ENCODE data around the gene BARHL1. TPM values are rescaled to one million over a fixed set of nuclear protein-coding genes. Genes with fewer than 3 reads are reported as not detected.
A peak's percentile ranks its signal among the peaks of the same experiment; 100 is the strongest.

BARHL1 gene
- total RNA-seq, 3 donors from 2014 or later, result not detected

DNA sequence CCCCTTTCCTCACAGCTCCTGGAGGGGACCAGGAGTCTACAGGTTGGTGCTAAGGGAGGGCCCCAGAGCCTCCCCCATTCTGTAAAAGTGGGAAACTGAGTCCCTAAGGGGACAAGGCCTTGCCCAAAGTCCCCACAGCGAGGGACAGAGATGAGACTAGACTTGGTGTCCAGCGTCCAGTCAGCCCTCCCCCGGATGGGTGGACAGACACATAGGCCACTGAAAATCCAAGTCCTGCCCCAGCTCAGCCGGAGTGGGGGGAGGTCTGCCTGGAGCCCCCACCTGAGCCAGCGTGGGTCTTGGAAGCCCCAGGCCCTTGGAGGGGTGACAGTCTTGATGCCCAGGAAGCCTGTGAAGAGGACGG is 5.2 kb downstream of the BARHL1 start:
- H3K9me3 Mint-ChIP-seq, result no peaks in the 10 kb centered on the region
- H3K27me3 Mint-ChIP-seq (ENCODE audit: low read depth), result peaks cover 76% of the 10 kb centered on the region
- no peak for ATAC-seq
- H3K4me3 Mint-ChIP-seq, result no peak overlapping the region
- H3K36me3 Mint-ChIP-seq (ENCODE audit: insufficient read depth), result no peaks in the 10 kb centered on the region
- no peak for DNase-seq
- H3K4me1 Mint-ChIP-seq (ENCODE audit: low read depth), result peaks cover 12% of the 10 kb centered on the region

DNA sequence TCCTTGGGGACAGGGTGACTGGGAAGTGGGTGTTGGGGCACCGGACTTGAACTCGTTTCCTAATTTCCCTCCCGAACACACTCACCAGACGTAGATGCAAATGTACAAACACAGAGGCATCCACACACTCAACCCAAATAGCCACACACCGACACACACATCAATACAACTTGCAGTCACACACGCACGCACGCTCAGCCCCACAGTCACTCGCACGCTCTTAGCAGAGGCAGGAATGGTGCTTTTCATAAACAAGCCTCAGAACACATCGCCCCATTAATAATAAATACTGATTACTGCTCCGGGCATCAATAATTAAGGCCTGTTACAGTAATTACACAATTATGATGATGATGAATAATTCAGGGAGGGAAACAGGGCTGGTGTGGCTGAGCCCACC is 5.7 kb downstream of the BARHL1 start:
- ATAC-seq (no peak), DNase-seq (no peak)
- Mint-ChIP-seq H3K9me3 (no peaks in the 10 kb centered on the region), H3K27me3 (ENCODE audit: low read depth) (peaks cover 74% of the 10 kb centered on the region), H3K36me3 (ENCODE audit: insufficient read depth) (peaks cover under 1% of the 10 kb centered on the region), H3K4me3 (no peak overlapping the region), H3K4me1 (ENCODE audit: low read depth) (peaks cover 12% of the 10 kb centered on the region)

DNA sequence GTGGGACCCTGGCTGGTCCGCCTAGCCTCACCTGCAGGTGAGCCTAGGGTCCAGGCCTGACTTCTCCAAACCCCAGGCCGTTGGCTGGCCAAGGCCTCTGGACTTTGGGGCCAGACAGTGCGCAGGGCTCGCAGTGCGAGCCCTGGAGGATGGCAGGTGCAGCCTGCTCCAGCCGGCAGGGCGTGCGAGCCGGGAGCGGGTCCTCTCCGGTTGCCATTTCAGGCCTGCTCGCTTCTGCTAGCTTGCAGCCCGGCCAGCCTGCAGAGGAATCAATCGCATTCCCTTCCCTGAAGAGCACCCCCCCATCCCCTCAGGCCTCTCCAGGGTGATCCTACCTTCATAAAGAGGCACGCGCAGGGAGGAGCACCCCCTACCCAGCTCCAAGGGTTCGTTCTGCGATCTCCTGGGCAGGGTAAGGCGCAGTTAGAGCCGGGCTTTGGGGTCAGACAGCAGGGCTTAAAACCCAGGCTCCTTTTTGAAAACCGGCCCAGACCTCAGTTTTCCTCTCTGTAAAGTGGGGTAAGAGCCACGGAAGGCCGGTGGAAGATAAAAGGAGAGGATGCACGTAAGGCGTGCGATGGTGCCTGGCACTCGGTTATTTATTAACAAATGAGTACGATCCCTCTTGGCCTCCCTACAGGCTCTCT is 6.2 kb downstream of the BARHL1 start:
- Mint-ChIP-seq H3K4me3 (no peak overlapping the region), H3K4me1 (ENCODE audit: low read depth) (peaks cover 12% of the 10 kb centered on the region), H3K27me3 (ENCODE audit: low read depth) (peaks cover 73% of the 10 kb centered on the region), H3K36me3 (ENCODE audit: insufficient read depth) (peaks cover 6% of the 10 kb centered on the region), H3K9me3 (no peaks in the 10 kb centered on the region)
- ATAC-seq (no peak), DNase-seq (no peak)

DNA sequence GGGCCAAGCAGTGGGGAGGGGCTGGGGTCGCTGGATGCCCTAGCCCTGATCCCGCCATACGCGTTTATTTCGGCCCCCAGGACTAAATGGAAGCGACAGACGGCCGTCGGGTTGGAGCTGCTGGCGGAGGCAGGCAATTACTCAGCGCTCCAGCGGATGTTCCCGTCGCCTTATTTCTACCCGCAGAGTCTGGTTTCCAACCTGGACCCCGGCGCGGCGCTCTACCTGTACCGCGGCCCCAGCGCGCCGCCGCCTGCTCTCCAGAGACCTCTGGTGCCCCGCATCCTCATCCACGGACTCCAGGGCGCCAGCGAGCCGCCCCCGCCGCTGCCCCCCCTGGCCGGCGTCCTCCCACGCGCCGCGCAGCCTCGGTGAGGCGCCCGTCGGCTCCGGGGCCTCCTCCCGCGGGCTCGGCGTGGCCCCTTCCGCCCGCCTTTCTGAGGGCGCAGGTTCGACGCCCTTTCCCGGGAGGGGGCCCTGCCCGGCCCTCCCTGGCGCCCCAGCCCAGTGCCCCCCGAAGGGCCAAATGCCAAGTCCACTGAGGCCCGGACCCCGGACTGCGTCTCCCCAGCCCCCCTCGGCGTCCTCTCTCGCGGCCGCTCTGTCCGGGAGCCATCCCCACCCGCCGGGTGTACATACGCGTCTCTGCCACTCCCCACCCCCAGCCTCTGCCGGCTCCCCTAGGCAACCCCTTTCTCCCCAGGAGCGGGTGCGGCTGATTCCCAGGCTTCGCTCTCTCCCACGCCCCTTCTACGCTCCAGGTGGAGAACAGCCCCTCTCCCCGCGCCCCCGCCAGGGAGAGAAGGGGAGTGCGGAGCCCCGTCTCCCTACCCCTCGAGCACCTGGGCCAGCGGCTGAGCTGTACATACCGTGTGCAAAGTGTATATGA is 7.0 kb downstream of the BARHL1 start:
- Mint-ChIP-seq H3K36me3 (ENCODE audit: insufficient read depth) (peaks cover 8% of the 10 kb centered on the region), H3K4me1 (ENCODE audit: low read depth) (peaks cover 12% of the 10 kb centered on the region), H3K4me3 (no peak overlapping the region), H3K27me3 (ENCODE audit: low read depth) (peaks cover 69% of the 10 kb centered on the region), H3K9me3 (no peaks in the 10 kb centered on the region)
- DNase-seq, result no peak
- ATAC-seq, result peak; percentile 24 to 31

DNA sequence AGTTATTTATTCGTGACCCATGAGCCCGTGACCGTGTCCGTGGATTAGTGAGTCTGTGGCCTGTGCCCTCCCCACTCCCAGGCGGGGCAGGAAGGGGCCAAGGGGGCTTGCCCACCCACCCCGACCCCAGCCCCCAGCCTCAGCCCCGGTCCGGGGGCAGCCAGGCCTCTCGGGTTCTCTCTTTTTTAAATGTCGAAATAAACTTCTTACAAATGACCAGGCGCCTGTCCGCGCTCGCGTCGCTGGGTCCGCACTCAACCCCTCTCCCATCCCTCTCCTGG is 7.6 kb downstream of the BARHL1 start:
- peaks cover 12% of the 10 kb centered on the region for H3K4me1 Mint-ChIP-seq (ENCODE audit: low read depth)
- no peak for DNase-seq
- ATAC-seq, result no peak
- peaks cover 65% of the 10 kb centered on the region for H3K27me3 Mint-ChIP-seq (ENCODE audit: low read depth)
- H3K36me3 Mint-ChIP-seq (ENCODE audit: insufficient read depth), result peaks cover 14% of the 10 kb centered on the region
- no peaks in the 10 kb centered on the region for H3K9me3 Mint-ChIP-seq
- no peak overlapping the region for H3K4me3 Mint-ChIP-seq

DNA sequence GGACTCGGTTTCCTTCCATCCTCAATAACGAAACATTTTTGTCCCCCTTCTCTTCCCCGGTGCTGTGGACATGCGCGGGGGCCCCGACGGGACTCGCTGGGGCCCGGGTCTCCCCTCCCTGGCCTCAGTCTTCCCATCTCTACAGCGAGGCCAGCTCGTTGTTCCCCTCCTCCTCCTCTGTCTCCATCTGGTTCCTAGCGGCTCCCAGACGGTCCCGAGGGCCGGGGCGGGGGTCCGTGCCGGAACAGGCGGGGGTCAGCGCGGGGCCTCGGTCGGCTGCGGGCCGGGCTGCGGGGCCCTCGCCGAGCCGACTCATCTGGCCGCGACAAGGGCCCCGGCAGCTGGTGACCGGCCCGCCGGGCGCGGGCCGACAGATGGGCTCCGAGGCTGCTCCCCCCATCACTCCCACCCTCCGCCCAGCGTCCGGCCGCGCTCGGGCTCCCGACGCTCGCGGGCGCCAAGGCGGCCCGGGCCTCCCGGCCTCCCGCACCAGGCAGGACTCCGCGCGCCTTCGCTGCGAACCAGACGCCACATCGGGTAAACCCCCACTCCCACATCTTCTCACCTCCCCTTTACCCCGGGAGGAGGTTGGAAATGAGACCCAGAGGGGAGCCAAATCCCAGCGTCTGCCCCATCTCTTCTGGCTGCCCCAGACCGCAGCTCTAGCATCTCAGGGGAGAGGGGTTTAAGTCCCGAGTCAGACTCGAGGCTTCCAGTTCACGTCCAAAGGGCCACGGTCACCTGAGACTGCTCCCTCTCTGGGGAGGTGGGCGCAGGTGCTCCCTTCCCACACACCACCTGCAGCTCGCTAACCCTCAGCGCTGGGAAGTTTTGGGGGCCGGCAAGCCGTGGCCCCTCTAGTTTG is 8.1 kb downstream of the BARHL1 start:
- no peaks in the 10 kb centered on the region for H3K9me3 Mint-ChIP-seq
- H3K4me1 Mint-ChIP-seq (ENCODE audit: low read depth), result peaks cover 12% of the 10 kb centered on the region
- peak in 1 of 2 donors; percentile 8 for ATAC-seq
- H3K27me3 Mint-ChIP-seq (ENCODE audit: low read depth), result peaks cover 60% of the 10 kb centered on the region
- H3K4me3 Mint-ChIP-seq, result no peak overlapping the region
- DNase-seq, result no peak
- peaks cover 17% of the 10 kb centered on the region for H3K36me3 Mint-ChIP-seq (ENCODE audit: insufficient read depth)

DNA sequence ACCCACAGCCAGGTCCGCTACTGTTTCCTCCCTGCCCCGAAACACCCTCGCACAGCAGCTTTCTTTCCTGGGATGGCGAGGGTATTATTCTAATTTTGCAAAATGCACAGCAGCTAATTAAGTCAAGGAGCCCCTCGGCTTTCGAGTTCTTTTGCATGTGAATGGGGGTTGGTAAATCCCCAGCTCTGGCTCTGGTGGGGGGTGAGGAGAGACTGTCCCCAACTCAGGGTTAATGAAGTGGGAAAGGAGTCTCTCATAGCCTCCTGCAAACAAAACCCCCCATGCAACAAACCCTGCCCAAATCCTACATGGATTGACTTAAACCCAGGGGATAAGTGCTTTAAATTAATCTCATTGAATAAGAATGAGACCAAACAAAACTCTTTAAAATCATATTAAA is 8.8 kb downstream of the BARHL1 start:
- H3K4me3 Mint-ChIP-seq, result no peak overlapping the region
- peaks cover 24% of the 10 kb centered on the region for H3K36me3 Mint-ChIP-seq (ENCODE audit: insufficient read depth)
- peaks cover 9% of the 10 kb centered on the region for H3K4me1 Mint-ChIP-seq (ENCODE audit: low read depth)
- H3K27me3 Mint-ChIP-seq (ENCODE audit: low read depth), result peaks cover 53% of the 10 kb centered on the region
- DNase-seq (no peak), ATAC-seq (no peak)
- no peaks in the 10 kb centered on the region for H3K9me3 Mint-ChIP-seq

DNA sequence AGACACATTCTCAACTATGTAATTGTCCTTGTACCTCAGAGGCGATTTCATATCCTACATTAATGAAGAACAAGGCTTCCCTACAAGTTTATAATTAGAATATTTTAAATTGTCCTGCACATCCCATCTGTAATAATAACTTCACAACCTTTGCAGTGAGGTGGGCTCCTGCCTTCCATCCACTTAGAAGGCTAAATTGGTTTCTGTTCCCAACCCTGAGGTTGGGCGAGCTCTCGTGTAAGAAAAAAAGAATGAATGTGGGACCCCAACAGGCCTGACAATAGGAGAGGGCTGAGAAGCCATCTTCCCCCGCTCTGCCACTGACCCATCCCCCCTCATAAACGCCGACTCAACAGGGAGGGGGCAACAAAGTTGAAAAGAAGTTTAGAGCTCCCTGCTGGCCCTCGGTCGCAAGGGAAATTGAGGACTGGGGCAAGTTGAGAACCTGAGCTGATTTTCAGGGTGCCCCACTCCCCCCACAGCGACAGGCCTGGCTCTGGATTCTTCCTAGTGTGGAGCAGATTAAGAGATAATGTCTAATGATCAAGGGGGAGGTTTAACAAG is 9.4 kb downstream of the BARHL1 start:
- peaks cover 47% of the 10 kb centered on the region for H3K27me3 Mint-ChIP-seq (ENCODE audit: low read depth)
- ATAC-seq (no peak), DNase-seq (no peak)
- H3K4me3 Mint-ChIP-seq, result no peak overlapping the region
- peaks cover 7% of the 10 kb centered on the region for H3K4me1 Mint-ChIP-seq (ENCODE audit: low read depth)
- no peaks in the 10 kb centered on the region for H3K9me3 Mint-ChIP-seq
- H3K36me3 Mint-ChIP-seq (ENCODE audit: insufficient read depth), result peaks cover 30% of the 10 kb centered on the region

DNA sequence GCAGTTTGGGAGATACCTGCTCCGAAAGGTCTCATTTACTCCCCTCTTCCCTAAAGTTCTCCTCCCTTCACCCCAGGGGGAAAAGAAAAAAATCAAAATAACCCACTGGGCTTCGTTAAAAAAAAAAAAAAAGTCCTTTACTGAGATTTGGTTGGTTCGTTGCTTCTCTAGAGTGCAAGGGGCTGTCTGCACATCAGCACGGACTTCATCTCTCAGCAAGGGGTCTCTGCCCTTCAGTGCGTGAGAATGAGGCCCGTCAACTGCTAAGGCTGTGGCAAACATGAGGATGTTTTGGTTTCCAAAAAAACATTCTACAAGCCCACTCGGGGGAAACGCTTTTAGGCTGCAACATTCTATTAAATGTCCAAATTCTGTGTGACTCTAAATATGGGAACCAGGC is 10.0 kb downstream of the BARHL1 start:
- H3K27me3 Mint-ChIP-seq (ENCODE audit: low read depth), result peaks cover 47% of the 10 kb centered on the region
- peaks cover 30% of the 10 kb centered on the region for H3K36me3 Mint-ChIP-seq (ENCODE audit: insufficient read depth)
- H3K4me3 Mint-ChIP-seq, result no peak overlapping the region
- H3K9me3 Mint-ChIP-seq, result no peaks in the 10 kb centered on the region
- DNase-seq, result no peak
- no peak for ATAC-seq
- peaks cover 7% of the 10 kb centered on the region for H3K4me1 Mint-ChIP-seq (ENCODE audit: low read depth)

DNA sequence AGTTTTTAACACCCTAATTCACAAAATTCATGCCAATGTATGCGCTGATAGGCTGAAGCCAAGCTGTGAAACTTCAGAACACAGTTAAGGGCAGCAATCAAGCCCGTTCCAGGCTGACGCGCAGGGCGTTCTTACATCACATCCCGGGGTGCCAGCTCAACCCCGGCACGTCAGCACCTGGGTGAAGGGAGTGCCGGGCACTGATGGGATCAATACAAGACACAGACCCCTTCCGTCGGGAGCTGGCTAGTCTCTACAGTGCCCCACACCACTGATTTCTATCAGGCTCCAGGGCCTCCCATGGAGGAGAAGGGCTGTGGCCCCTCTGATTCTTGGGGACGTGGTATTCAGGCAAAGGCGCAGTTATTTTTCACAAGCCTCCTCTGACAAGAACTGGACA is 12.0 kb downstream of the BARHL1 start:
- Mint-ChIP-seq H3K27me3 (ENCODE audit: low read depth) (peaks cover 33% of the 10 kb centered on the region), H3K4me1 (ENCODE audit: low read depth) (peaks cover 7% of the 10 kb centered on the region), H3K4me3 (no peak overlapping the region), H3K36me3 (ENCODE audit: insufficient read depth) (peaks cover 42% of the 10 kb centered on the region), H3K9me3 (no peaks in the 10 kb centered on the region)
- no peak for DNase-seq
- no peak for ATAC-seq

DNA sequence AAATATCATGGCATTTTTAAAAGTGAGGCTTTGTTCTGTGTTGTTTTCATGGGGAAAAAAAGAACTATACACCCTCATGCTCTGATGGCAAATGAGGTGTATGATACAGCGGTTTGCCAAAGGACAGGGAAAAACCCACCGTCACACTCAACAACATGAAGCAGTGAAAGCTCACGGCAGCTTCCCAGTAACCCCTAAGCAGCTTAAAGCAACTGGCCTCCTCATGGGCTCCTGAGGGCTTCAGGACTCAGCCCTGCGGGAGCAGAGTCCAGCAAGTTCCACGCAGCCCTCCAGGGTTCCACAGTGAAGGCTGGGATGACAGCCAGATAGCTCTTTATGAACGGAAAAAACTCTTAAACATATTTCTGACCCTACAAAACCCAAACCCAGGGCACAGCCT is 12.9 kb downstream of the BARHL1 start:
- peaks cover 27% of the 10 kb centered on the region for H3K27me3 Mint-ChIP-seq (ENCODE audit: low read depth)
- peaks cover 7% of the 10 kb centered on the region for H3K4me1 Mint-ChIP-seq (ENCODE audit: low read depth)
- peaks cover 51% of the 10 kb centered on the region for H3K36me3 Mint-ChIP-seq (ENCODE audit: insufficient read depth)
- DNase-seq (no peak), ATAC-seq (no peak)
- H3K4me3 Mint-ChIP-seq, result no peak overlapping the region
- H3K9me3 Mint-ChIP-seq, result no peaks in the 10 kb centered on the region

DNA sequence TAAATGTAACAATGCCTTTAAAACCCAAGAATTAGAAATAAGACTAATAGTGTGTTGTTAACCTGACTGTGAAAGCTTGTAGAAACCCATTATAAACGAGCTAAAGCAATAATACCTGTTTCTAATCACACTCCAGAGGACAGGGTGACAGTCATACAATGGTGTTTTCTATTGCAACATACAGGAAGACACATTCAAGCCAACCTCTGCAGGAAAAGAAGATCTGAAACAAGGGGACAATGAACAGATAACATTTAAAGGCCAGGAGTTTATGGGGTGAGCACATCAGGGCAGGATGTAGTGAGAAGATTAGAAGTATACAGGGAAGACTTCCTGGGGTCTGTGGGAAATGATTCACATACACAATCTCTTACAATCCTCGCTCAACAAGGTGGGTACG is 13.8 kb downstream of the BARHL1 start:
- H3K9me3 Mint-ChIP-seq, result no peaks in the 10 kb centered on the region
- H3K4me3 Mint-ChIP-seq, result no peak overlapping the region
- H3K27me3 Mint-ChIP-seq (ENCODE audit: low read depth), result peaks cover 22% of the 10 kb centered on the region
- peaks cover 60% of the 10 kb centered on the region for H3K36me3 Mint-ChIP-seq (ENCODE audit: insufficient read depth)
- no peak for ATAC-seq
- peaks cover 3% of the 10 kb centered on the region for H3K4me1 Mint-ChIP-seq (ENCODE audit: low read depth)
- no peak for DNase-seq

DNA sequence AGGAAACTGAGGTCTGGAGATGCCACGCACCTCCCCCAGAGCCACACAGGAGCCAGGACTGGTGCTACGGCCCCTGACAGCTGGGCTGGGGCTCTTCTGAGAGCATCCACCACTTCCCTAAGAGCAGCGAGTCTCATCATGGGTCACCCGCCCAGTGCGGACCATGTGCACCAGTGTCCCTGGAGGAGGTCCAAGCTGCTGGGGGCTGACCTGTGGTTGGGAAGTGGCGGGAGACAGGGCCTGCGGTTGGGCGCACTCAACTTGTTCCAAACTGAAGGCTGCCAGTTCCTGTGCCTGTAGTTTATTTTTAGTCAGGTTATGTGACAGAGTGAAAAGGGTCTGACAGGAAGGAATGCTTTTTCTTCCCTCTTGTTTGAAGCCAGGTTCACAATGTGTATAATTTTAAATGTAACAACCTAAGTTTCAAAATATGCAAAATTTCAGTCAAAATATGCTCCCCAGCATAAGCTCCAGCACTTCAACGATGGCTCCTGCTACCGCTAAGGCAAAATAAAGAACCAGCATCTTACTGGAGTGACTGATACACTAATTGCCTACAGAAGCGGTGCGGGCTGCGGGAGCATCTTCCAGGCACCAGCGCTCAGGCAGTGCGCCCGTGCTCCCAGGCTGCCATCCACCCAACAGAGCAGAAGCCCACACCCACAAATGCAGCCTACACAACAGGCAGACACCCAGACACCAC is 14.8 kb downstream of the BARHL1 start:
- Mint-ChIP-seq H3K4me1 (ENCODE audit: low read depth) (no peaks in the 10 kb centered on the region), H3K4me3 (no peak overlapping the region), H3K27me3 (ENCODE audit: low read depth) (peaks cover 14% of the 10 kb centered on the region), H3K9me3 (no peaks in the 10 kb centered on the region), H3K36me3 (ENCODE audit: insufficient read depth) (peaks cover 70% of the 10 kb centered on the region)
- DNase-seq, result no peak
- ATAC-seq, result no peak

All from activated T-cell treated with anti-CD3 and anti-CD28 coated beads, Interleukin-2, amount 50 U/mL, for 4 hours (primary cell).